Tibial nerve (tissue), 4 donors: ENCODE data around the gene REN. TPM values are rescaled to one million over a fixed set of nuclear protein-coding genes. Genes with fewer than 3 reads are reported as not detected.

ENCODE experiments used
- DNase-seq, 2 donors: peaks; one replicate each; pipeline ENCODE4 v3.0.0-alpha.2; 2019; ENCODE audit warnings: low spot score in 2 of 2
- H3K27ac ChIP-seq, 4 donors: fragments of 200-600 bp; sonication (generic) in 3 of 4; one replicate each; pipeline ENCODE4 v1.5.1; 2017 to 2019; ENCODE audit warnings: mild to moderate bottlenecking in 1 of 4
- H3K27me3 ChIP-seq, 2 donors: fragments of 200-600 bp; sonication (generic) in 1 of 2; one replicate each; pipeline versions ENCODE4 v1.5.1 to v1.6.0; 2017 to 2019
- H3K36me3 ChIP-seq, 3 donors: fragments of 200-600 bp; sonication (generic); one replicate each; pipeline ENCODE4 v1.5.1; 2018 to 2019
- H3K4me1 ChIP-seq, 4 donors: fragments of 200-600 bp; sonication (generic) in 3 of 4; one replicate each; pipeline ENCODE4 v1.5.1; 2017 to 2019
- H3K4me3 ChIP-seq, 4 donors: fragments of 200-600 bp; sonication (generic) in 3 of 4; one replicate each; pipeline ENCODE4 v1.5.1; 2017 to 2019; ENCODE audit warnings: mild to moderate bottlenecking in 1 of 4, moderate library complexity in 1 of 4
- H3K9me3 ChIP-seq, 4 donors: fragments of 200-600 bp; sonication (generic) in 3 of 4; one replicate each; pipeline ENCODE4 v1.5.1; 2017 to 2019
- EP300 ChIP-seq, 2 donors: sonication (generic); formaldehyde crosslinking; IDR thresholded peaks; one replicate each; pipeline ENCODE4 v1.6.1; 2017; ENCODE audit warnings: antibody characterized with exemption in 2 of 2, mild to moderate bottlenecking in 1 of 2
- POLR2A ChIP-seq, 2 donors: fragments of 450-650 bp; IDR thresholded peaks; one replicate each; pipeline ENCODE4 v1.6.1; 2017; ENCODE audit warnings: antibody characterized with exemption in 2 of 2, mild to moderate bottlenecking in 2 of 2, moderate library complexity in 2 of 2
- WGBS, 2 donors: methylation state at CpG; one replicate each; pipeline ENCODE4 v1.1.5; 2018; 5-methylcytosine and 5-hydroxymethylcytosine counted together
- total RNA-seq, 4 donors: library from RNA; depleted of rRNA; stranded (reverse); fragments of >200 nt; gene quantifications; one replicate each; pipeline ENCODE4 v1.1.0, GENCODE V29; 2016
- TF ChIP-seq, protein P1 (sequence below), 5 experiments: fragments of 200-600 bp in 3 of 5; fragments of 450-650 bp in 2 of 5; sonication (generic) in 3 of 5; IDR thresholded peaks; one replicate each; pipeline ENCODE4 v1.5.1; 2016 to 2019; ENCODE audit warnings: antibody characterized with exemption in 5 of 5, mild to moderate bottlenecking in 3 of 5, moderate library complexity in 2 of 5

The REN gene
- total RNA-seq, 4 donors from 2014 or later = not detected

DNA sequence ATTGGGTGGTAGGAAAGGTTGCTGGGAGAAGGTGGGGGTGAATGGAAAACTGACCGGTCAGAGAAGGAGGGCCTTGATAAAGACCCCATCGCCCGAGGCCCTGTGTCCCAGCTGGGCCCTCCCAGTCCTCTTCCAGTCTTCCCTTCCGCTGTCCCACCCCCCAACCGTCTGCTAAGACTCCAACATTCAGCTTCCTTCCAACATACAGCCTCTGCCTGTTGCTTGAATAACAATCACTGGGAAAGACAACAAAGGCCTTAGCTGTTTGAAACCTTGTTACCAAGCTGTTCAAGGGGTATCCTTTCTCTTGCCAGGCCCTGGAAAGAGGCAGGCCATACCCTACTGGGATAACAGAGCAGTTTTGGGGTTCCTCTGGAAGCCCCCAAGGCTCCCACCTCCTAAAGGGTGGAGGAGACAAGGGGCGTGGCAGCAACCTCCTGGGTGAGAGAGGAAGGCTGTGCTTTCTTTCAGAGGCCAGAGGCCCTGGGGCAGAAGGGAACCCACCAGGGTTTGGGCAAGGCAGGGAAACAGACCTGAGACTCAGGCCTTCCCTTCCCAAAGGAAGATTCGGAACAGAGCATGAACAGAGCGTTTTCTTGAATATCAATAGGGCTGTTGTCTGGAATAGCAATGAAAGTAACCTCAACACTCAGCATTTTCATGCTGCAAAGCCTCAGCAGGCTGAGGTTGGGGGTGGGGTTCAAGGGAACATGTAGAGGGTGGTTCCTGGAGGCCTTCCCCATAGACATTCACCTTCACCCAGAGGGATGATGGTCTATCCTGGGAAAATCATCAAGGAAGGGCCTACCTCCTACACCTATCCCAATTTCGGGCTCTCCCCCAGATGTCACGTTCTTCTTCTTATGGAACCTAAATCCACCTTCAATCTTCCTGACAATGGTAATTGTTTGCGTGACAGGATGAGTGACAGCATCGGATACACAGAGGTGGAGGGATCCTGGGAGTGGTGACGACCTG lies 18.4 kb downstream of the REN start:
- Histone ChIP-seq H3K27ac (peak overlapping the region in 3 of 4 donors; percentile 54 to 96 (median 80)), H3K27me3 (no peaks in the 10 kb centered on the region), H3K36me3 (peaks cover 0 to 43% (median 0%) of the 10 kb centered on the region in 3 donors), H3K4me1 (peaks cover 0 to 51% (median 5%) of the 10 kb centered on the region in 4 donors), H3K9me3 (no peaks in the 10 kb centered on the region), H3K4me3 (peak overlapping the region in 1 of 4 donors; percentile 80)
- DNase-seq = no peak
- 63 to 66% methylated on average over 13 of the region's 13 CpGs for WGBS, 2 donors
- TF ChIP-seq POLR2A (IDR thresholded peaks at IDR 0.05) = no peak
- TF ChIP-seq, protein P1, sequence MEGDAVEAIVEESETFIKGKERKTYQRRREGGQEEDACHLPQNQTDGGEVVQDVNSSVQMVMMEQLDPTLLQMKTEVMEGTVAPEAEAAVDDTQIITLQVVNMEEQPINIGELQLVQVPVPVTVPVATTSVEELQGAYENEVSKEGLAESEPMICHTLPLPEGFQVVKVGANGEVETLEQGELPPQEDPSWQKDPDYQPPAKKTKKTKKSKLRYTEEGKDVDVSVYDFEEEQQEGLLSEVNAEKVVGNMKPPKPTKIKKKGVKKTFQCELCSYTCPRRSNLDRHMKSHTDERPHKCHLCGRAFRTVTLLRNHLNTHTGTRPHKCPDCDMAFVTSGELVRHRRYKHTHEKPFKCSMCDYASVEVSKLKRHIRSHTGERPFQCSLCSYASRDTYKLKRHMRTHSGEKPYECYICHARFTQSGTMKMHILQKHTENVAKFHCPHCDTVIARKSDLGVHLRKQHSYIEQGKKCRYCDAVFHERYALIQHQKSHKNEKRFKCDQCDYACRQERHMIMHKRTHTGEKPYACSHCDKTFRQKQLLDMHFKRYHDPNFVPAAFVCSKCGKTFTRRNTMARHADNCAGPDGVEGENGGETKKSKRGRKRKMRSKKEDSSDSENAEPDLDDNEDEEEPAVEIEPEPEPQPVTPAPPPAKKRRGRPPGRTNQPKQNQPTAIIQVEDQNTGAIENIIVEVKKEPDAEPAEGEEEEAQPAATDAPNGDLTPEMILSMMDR (IDR thresholded peaks at IDR 0.05) = no peak
- TF ChIP-seq EP300 (IDR thresholded peaks at IDR 0.05) = no peak

DNA sequence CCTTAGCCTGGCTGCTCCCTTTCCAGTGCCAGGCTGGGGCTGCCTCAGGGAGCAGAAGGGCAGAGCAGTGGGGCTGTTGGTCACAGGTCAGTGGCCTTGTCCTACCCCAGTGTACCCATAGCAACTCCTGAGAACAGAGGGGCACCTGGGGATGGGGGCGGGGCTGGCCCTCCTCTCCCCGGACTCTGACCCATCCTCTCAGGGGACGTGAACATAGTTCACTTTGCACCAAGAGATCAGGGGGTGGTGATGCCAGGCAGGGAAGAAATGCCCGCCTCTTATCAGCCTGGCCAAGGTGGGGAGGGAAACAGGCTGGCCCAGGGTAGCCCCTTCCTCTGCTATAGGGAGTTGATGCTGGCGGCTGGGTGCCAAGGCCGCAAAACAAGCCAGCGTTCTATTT lies 19.2 kb downstream of the REN start:
- DNase-seq = no peak
- TF ChIP-seq POLR2A (IDR thresholded peaks at IDR 0.05) (no peak), EP300 (IDR thresholded peaks at IDR 0.05) (no peak)
- TF ChIP-seq, protein P1 (IDR thresholded peaks at IDR 0.05) = no peak
- H3K9me3 ChIP-seq = no peaks in the 10 kb centered on the region
- 76 to 84% methylated on average over 7 of the region's 7 CpGs for WGBS, 2 donors
- peaks cover 0 to 50% (median 0%) of the 10 kb centered on the region in 3 donors for H3K36me3 ChIP-seq
- H3K4me1 ChIP-seq = peaks cover 0 to 44% (median 0%) of the 10 kb centered on the region in 4 donors
- no peaks in the 10 kb centered on the region for H3K27me3 ChIP-seq
- H3K4me3 ChIP-seq = no peak overlapping the region
- H3K27ac ChIP-seq = peak overlapping the region in 3 of 4 donors; percentile 54 to 96 (median 80)

DNA sequence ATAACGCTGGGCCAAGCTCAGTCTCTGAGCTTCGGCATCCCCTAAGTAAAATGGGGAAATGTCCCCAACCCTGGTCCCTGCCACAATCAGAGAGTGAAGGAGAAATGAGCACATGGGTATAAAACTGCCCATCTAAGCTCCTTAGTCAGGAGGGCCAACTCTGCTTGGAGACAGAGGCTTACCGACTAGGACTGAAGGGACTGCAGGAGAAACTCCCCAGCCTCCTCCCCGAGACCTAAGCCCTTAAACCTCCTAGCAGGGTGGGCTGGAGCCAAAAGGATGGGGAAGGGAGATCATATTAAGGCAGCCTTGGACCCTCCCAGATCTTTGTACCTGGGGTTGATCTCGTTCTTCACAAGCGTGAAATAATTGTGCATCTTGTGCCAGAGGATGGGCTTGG lies 19.8 kb downstream of the REN start:
- peaks cover 0 to 44% (median 0%) of the 10 kb centered on the region in 4 donors for H3K4me1 ChIP-seq
- H3K27ac ChIP-seq = peak overlapping the region in 1 of 4 donors; percentile 8
- 86 to 94% methylated on average over 6 of the region's 6 CpGs for WGBS, 2 donors
- H3K4me3 ChIP-seq = no peak overlapping the region
- no peaks in the 10 kb centered on the region for H3K9me3 ChIP-seq
- H3K36me3 ChIP-seq = peaks cover 0 to 57% (median 0%) of the 10 kb centered on the region in 3 donors
- no peak for DNase-seq
- H3K27me3 ChIP-seq = no peaks in the 10 kb centered on the region
- TF ChIP-seq EP300 (IDR thresholded peaks at IDR 0.05) = no peak
- TF ChIP-seq POLR2A (IDR thresholded peaks at IDR 0.05) = no peak
- TF ChIP-seq, protein P1 (IDR thresholded peaks at IDR 0.05) = no peak

DNA sequence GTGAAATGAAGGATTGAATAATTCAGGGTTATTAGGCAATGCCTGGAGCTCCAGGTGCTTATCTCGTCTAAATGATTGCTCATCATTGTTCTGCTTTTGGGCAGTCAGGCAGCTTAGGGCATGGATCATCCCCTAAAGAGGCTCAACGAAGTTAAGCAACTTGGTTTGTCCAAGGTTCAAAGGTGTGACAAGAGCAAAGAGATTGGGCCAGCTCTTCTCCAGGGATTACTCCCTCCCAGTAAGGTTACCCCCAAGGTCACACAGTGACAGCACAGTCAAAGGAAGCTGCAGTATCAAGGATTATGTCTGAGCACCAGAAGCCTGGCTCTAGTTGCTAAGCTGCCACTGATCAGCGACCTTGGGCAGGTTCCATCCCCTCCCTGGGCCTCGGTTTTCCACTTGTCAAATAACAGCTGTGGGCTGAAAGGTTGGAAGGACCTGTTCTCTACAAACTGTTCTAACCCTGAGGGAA lies 21.1 kb downstream of the REN start:
- no peaks in the 10 kb centered on the region for H3K9me3 ChIP-seq
- WGBS, 2 donors = 75 to 77% methylated on average over 4 of the region's 4 CpGs
- H3K4me3 ChIP-seq = no peak overlapping the region
- no peak for TF ChIP-seq POLR2A (IDR thresholded peaks at IDR 0.05)
- TF ChIP-seq, protein P1 (IDR thresholded peaks at IDR 0.05) = no peak
- no peak for TF ChIP-seq EP300 (IDR thresholded peaks at IDR 0.05)
- peaks cover 0 to 31% (median 0%) of the 10 kb centered on the region in 4 donors for H3K4me1 ChIP-seq
- H3K27me3 ChIP-seq = no peaks in the 10 kb centered on the region
- no peak for DNase-seq
- H3K36me3 ChIP-seq = peaks cover 0 to 69% (median 0%) of the 10 kb centered on the region in 3 donors
- H3K27ac ChIP-seq = no peak overlapping the region
